DOHH2 (cell line): Measurements from ENCODE around the gene INTS7.

Experiments used
- H3F3A ChIP-seq: fragments of 200-600 bp; sonication (generic), shearing (Covaris generic); 2 replicates; pipeline ENCODE4 v1.6.0; 2016; ENCODE audit warnings: antibody characterized with exemption, mild to moderate bottlenecking; ENCODE audit not compliant: control insufficient read depth, insufficient read depth
- H3K27ac ChIP-seq: fragments of 200-600 bp; sonication (generic); 2 replicates; pipeline ENCODE4 v1.5.1; 2014; ENCODE audit warnings: low read depth, mild to moderate bottlenecking, low read length, moderate library complexity
- H3K27me3 ChIP-seq: fragments of 200-600 bp; sonication (generic); 2 replicates; pipeline ENCODE4 v1.6.1; 2014; ENCODE audit warnings: mild to moderate bottlenecking, low read length, mixed read lengths; ENCODE audit not compliant: control insufficient read depth
- H3K36me3 ChIP-seq: fragments of 200-600 bp; sonication (generic); 2 replicates; pipeline ENCODE4 v1.6.1; 2014; ENCODE audit warnings: mild to moderate bottlenecking, low read length, moderate library complexity, mixed read lengths; ENCODE audit not compliant: control insufficient read depth
- H3K4me1 ChIP-seq: fragments of 200-600 bp; sonication (generic); 2 replicates; pipeline ENCODE4 v1.6.1; 2014; ENCODE audit warnings: mild to moderate bottlenecking, low read length, mixed read lengths; ENCODE audit not compliant: control insufficient read depth
- H3K4me2 ChIP-seq: fragments of 200-600 bp; sonication (generic); 2 replicates; pipeline ENCODE4 v1.6.0; 2014; ENCODE audit warnings: mild to moderate bottlenecking, low read length, moderate library complexity
- H3K4me3 ChIP-seq: fragments of 200-600 bp; sonication (generic); 2 replicates; pipeline ENCODE4 v1.5.1; 2014; ENCODE audit warnings: mild to moderate bottlenecking, low read length, mixed read lengths
- H3K79me2 ChIP-seq: fragments of 200-600 bp; sonication (generic); 2 replicates; pipeline ENCODE4 v1.6.1; 2014; ENCODE audit warnings: mild to moderate bottlenecking, low read length, mixed read lengths; ENCODE audit not compliant: control insufficient read depth
- H3K9me2 ChIP-seq: fragments of 200-600 bp; sonication (generic); replicated peaks from 2 replicates; pipeline ENCODE4 v1.6.1; 2014; ENCODE audit warnings: mild to moderate bottlenecking, low read length, mixed read lengths; ENCODE audit not compliant: control insufficient read depth
- H3K9me3 ChIP-seq: fragments of 200-600 bp; sonication (generic); 2 replicates; pipeline ENCODE4 v1.6.1; 2014; ENCODE audit warnings: antibody characterized with exemption, low read length, mixed read lengths; ENCODE audit not compliant: control insufficient read depth, insufficient read depth
- H4K20me1 ChIP-seq: fragments of 200-600 bp; sonication (generic); 2 replicates; pipeline ENCODE4 v1.6.0; 2014; ENCODE audit warnings: low read depth, mild to moderate bottlenecking, antibody characterized with exemption, low read length, moderate library complexity; ENCODE audit not compliant: control insufficient read depth, insufficient read depth
- EZH2phosphoT487 ChIP-seq: fragments of 200-600 bp; sonication (generic); IDR thresholded peaks from 2 replicates; pipeline ENCODE4 v1.6.1; 2017; ENCODE audit warnings: borderline replicate concordance, mild to moderate bottlenecking, antibody characterized with exemption, low read length, moderate library complexity, mixed read lengths
- TF ChIP-seq, protein P1 (sequence below): fragments of 200-600 bp; sonication (generic); IDR thresholded peaks from one replicate; pipeline ENCODE4 v1.5.1; 2014; ENCODE audit warnings: antibody characterized with exemption, mild to moderate bottlenecking, low read depth, low read length; ENCODE audit not compliant: poor library complexity, severe bottlenecking

The INTS7 gene

GRCh38 chr1:212077028-212077427, 41.7 kb upstream of the INTS7 start:
- peaks cover 90% of the 10 kb centered on the region for H3K36me3 ChIP-seq

DNA sequence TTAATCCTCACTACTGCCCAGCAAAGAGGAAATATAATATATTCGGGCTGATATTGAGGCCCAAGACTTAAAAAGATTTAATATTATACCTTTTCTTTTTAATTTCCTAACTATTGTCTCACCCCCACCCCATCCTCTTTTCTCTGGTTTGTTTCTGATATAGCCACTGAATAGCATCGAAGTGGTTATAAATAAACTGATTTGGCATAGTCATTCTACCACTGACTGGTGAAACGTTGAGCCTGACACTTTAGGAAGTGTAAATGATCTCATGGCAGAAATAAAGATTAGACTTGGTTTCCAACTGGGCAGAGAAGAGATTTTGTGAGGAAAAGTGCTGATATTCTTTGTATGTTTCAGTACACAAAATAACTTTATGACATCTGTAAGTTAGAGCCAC, 39.5 kb upstream of the INTS7 start:
- Histone ChIP-seq H3K4me3 (no peak overlapping the region), H3K9me3 (no peaks in the 10 kb centered on the region), H3K9me2 (no peaks in the 10 kb centered on the region), H4K20me1 (no peaks in the 10 kb centered on the region), H3K36me3 (peaks cover 90% of the 10 kb centered on the region), H3K4me2 (no peak overlapping the region), H3K79me2 (no peaks in the 10 kb centered on the region), H3K27me3 (no peaks in the 10 kb centered on the region), H3F3A (no peaks in the 10 kb centered on the region), H3K4me1 (no peaks in the 10 kb centered on the region), H3K27ac (no peak overlapping the region)
- TF ChIP-seq, protein P1, sequence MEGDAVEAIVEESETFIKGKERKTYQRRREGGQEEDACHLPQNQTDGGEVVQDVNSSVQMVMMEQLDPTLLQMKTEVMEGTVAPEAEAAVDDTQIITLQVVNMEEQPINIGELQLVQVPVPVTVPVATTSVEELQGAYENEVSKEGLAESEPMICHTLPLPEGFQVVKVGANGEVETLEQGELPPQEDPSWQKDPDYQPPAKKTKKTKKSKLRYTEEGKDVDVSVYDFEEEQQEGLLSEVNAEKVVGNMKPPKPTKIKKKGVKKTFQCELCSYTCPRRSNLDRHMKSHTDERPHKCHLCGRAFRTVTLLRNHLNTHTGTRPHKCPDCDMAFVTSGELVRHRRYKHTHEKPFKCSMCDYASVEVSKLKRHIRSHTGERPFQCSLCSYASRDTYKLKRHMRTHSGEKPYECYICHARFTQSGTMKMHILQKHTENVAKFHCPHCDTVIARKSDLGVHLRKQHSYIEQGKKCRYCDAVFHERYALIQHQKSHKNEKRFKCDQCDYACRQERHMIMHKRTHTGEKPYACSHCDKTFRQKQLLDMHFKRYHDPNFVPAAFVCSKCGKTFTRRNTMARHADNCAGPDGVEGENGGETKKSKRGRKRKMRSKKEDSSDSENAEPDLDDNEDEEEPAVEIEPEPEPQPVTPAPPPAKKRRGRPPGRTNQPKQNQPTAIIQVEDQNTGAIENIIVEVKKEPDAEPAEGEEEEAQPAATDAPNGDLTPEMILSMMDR = no peak
- TF ChIP-seq EZH2phosphoT487 = no peak

More at GRCh38 chr1:212077028-212077427, 41.7 kb upstream of the INTS7 start:
- TF ChIP-seq, protein P1 = no peak
- TF ChIP-seq EZH2phosphoT487 = no peak
- no peak overlapping the region for H3K27ac ChIP-seq
- no peaks in the 10 kb centered on the region for H3F3A ChIP-seq
- no peaks in the 10 kb centered on the region for H3K9me3 ChIP-seq
- no peaks in the 10 kb centered on the region for H3K79me2 ChIP-seq
- H3K4me3 ChIP-seq = no peak overlapping the region
- no peaks in the 10 kb centered on the region for H3K27me3 ChIP-seq
- no peaks in the 10 kb centered on the region for H4K20me1 ChIP-seq
- H3K4me1 ChIP-seq = no peaks in the 10 kb centered on the region
- H3K4me2 ChIP-seq = no peak overlapping the region
- no peaks in the 10 kb centered on the region for H3K9me2 ChIP-seq

GRCh38 chr1:212074313-212074712, 39.0 kb upstream of the INTS7 start:
- Histone ChIP-seq H3K4me1 (no peaks in the 10 kb centered on the region), H3K79me2 (no peaks in the 10 kb centered on the region), H3F3A (no peaks in the 10 kb centered on the region), H4K20me1 (no peaks in the 10 kb centered on the region), H3K27ac (no peak overlapping the region), H3K27me3 (no peaks in the 10 kb centered on the region), H3K9me3 (no peaks in the 10 kb centered on the region), H3K36me3 (peaks cover 88% of the 10 kb centered on the region), H3K4me2 (no peak overlapping the region), H3K9me2 (no peaks in the 10 kb centered on the region), H3K4me3 (no peak overlapping the region)
- TF ChIP-seq, protein P1 = no peak
- no peak for TF ChIP-seq EZH2phosphoT487
